Measurements from ENCODE around the gene ARPC5. TPM values are rescaled to one million over a fixed set of nuclear protein-coding genes. Genes with fewer than 3 reads are reported as not detected.

The ARPC5 gene
- total RNA-seq, 3 donors from 2014 or later = 101 to 158 (median 123) TPM

DNA sequence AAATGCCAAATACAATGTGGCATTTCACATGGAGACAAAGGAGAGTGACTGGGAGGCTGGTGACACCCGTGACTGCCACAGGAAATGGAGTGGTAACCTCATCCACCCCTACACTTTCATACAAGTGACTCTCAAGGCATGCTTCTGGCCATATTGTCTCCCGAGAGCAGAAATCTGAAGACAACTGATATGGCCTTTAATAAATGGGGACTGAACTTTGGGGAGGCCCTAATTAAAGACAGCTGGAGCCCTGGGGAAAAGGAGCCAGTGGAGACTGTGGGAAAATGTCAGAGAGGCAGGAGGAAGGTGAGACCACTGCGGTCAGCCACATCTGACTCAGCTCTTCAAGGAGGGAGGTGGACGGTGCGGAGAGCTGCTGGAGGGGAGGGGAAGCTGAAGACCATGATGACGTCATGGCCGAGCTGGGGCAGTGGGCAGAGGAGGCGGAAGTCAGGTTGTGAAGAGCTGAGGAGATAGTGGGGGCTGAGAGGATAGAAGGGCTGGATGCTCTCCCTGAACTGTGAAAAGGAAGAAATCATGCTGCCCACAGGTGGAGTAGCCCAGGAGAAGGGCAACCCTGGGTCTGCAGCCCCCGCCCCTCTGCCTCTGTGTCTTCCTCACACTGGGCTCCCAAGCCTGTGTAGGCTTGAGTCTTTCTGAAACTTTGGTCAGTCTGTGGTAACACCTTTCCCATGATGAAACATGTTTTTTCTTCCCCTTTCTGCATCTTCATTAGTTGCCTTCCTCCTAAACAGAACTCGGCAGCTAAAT lies 31.4 kb downstream of the ARPC5 start:
- intact Hi-C loops (cut with DNase I, micrococcal nuclease) = no loop called here
- no peak overlapping the region for H3K4me3 ChIP-seq
- ATAC-seq = peak; percentile 17
- H3K36me3 ChIP-seq (ENCODE audit: low read depth) = no peaks in the 10 kb centered on the region
- no peaks in the 10 kb centered on the region for H3K4me1 ChIP-seq (ENCODE audit: low read depth)
- peak in 1 of 3 donors; percentile 72 for DNase-seq
- no peaks in the 10 kb centered on the region for H3K9me3 ChIP-seq
- TF ChIP-seq, protein P1, sequence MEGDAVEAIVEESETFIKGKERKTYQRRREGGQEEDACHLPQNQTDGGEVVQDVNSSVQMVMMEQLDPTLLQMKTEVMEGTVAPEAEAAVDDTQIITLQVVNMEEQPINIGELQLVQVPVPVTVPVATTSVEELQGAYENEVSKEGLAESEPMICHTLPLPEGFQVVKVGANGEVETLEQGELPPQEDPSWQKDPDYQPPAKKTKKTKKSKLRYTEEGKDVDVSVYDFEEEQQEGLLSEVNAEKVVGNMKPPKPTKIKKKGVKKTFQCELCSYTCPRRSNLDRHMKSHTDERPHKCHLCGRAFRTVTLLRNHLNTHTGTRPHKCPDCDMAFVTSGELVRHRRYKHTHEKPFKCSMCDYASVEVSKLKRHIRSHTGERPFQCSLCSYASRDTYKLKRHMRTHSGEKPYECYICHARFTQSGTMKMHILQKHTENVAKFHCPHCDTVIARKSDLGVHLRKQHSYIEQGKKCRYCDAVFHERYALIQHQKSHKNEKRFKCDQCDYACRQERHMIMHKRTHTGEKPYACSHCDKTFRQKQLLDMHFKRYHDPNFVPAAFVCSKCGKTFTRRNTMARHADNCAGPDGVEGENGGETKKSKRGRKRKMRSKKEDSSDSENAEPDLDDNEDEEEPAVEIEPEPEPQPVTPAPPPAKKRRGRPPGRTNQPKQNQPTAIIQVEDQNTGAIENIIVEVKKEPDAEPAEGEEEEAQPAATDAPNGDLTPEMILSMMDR (IDR thresholded peaks at IDR 0.05) = no peak

DNA sequence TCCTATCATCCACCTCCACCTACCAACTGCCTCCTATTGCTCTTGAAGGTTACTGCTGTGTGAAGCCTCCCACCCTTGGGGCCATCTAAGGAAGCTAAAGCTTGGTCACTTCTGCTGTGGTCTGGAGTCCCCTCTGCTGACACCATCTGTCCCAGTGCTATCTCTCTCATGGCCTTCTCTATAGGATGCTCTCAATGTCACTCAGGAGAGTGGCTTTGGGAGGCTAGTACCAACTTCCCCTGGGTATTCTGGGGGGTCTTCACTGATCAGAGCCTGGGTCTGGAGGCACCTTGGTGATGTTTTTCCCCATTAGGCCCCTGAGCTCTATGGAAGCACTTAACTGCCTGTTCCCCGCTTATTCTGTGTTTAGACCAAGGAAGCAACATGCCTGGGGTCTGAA lies 33.1 kb downstream of the ARPC5 start:
- no peak for ATAC-seq
- Histone ChIP-seq H3K4me3 (no peak overlapping the region), H3K36me3 (ENCODE audit: low read depth) (no peaks in the 10 kb centered on the region), H3K9me3 (no peaks in the 10 kb centered on the region), H3K4me1 (ENCODE audit: low read depth) (no peaks in the 10 kb centered on the region)
- TF ChIP-seq, protein P1 (IDR thresholded peaks at IDR 0.05) = no peak
- DNase-seq = no peak
- intact Hi-C loops (cut with DNase I, micrococcal nuclease) = no loop called here

DNA sequence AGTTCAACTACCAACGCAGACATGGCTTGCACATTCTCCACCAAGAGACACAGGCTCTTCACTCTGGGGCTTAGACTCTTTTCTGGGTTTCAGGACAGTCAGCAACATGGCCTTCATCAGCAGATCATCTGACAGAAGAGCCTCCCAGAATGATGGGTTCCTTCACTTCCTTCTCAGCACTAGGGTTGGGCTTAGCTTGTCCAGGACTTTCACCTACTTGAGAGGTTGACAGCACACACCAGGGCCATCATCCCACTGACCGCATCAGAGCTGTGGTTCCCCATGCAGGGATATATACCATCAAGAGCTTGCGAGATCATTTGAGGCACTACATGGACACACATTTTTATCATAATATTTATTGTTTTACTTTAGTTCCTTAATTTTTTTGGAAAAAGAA lies 34.9 kb downstream of the ARPC5 start:
- intact Hi-C loops (cut with DNase I, micrococcal nuclease) = no loop called here
- H3K4me3 ChIP-seq = no peak overlapping the region
- H3K4me1 ChIP-seq (ENCODE audit: low read depth) = no peaks in the 10 kb centered on the region
- ATAC-seq (peak; percentile 31), DNase-seq (no peak)
- TF ChIP-seq, protein P1 (IDR thresholded peaks at IDR 0.05) = no peak
- H3K9me3 ChIP-seq = no peaks in the 10 kb centered on the region
- no peaks in the 10 kb centered on the region for H3K36me3 ChIP-seq (ENCODE audit: low read depth)

DNA sequence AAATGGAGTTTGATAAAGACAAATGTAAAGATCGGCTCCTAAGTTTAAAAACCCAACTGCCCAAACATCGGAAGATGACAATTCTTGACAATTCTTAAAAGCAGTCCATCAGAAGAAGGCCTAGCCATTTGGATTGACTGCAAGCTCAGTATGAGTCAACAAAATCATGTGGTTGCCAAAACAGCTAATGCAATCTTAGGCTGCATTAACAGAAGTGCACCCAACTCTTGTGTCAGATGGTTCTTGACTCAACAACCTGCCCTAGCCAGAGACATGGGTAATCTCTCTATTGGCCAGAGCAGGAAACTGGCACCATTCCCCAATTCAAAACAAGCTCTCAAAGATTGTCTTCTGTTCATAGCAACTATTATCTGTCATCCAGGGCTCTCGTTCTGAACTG lies 35.4 kb downstream of the ARPC5 start:
- ATAC-seq (peak; percentile 39), DNase-seq (no peak)
- Histone ChIP-seq H3K9me3 (no peaks in the 10 kb centered on the region), H3K36me3 (ENCODE audit: low read depth) (no peaks in the 10 kb centered on the region), H3K4me3 (no peak overlapping the region), H3K4me1 (ENCODE audit: low read depth) (no peaks in the 10 kb centered on the region)
- intact Hi-C loops (cut with DNase I, micrococcal nuclease) = no loop called here
- TF ChIP-seq, protein P1 (IDR thresholded peaks at IDR 0.05) = no peak

DNA sequence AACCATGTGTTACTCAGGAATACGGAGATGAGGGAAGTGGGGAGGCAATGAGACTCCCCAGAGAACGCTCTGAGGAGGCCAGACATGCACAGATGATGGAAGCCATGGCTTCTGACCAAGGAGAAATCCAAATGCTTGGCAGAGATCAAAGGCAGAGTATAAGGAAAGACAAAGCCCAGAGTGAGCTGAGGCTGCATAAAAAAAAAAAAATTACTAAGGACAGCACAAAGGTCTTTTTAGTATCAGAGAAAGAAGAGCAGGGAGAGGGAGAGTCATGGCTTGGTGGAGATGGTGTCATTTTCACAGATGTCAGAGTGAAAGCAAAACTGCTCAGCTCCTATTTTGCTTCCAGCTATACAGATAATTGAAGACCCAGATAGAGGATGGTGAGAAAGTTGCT lies 37.2 kb downstream of the ARPC5 start:
- Histone ChIP-seq H3K9me3 (no peaks in the 10 kb centered on the region), H3K36me3 (ENCODE audit: low read depth) (no peaks in the 10 kb centered on the region), H3K4me1 (ENCODE audit: low read depth) (no peaks in the 10 kb centered on the region), H3K4me3 (no peak overlapping the region)
- TF ChIP-seq, protein P1 (IDR thresholded peaks at IDR 0.05) = no peak
- no peak for DNase-seq
- intact Hi-C loops (cut with DNase I, micrococcal nuclease) = no loop called here
- peak; percentile 20 for ATAC-seq
